CD14-positive monocyte (primary cell): ENCODE measurements around the gene EBF3. TPM values are rescaled to one million over a fixed set of nuclear protein-coding genes. Genes with fewer than 3 reads are reported as not detected.

Experiments
- DNase-seq, 3 donors: peaks; one replicate each; pipeline ENCODE4 v3.0.0-alpha.2; 2011 to 2022
- H2AFZ ChIP-seq: 2 replicates; pipeline ENCODE4 v1.6.0; 2012; ENCODE audit warnings: mild to moderate bottlenecking, low read depth, low read length, inconsistent platforms; ENCODE audit not compliant: insufficient read depth, poor library complexity, severe bottlenecking
- H3K27ac ChIP-seq, 2 donors: 1 replicate in 1 of 2; 2 replicates in 1 of 2; pipeline ENCODE4 v1.5.1; 2012 to 2013; ENCODE audit warnings: low read length in 2 of 2, control low read depth in 1 of 2, inconsistent platforms in 1 of 2, low read depth in 1 of 2, mild to moderate bottlenecking in 1 of 2
- H3K27me3 ChIP-seq, 2 donors: one replicate each; pipeline versions ENCODE4 v1.6.0 to v1.6.1; 2011 to 2013; ENCODE audit warnings: low read length in 2 of 2; ENCODE audit not compliant: control insufficient read depth in 2 of 2, insufficient read depth in 2 of 2
- H3K36me3 ChIP-seq, 2 donors: replicated peaks in 1 of 2; 1 replicate in 1 of 2; 2 replicates in 1 of 2; pipeline versions ENCODE4 v1.5.1 to v1.6.1; 2012 to 2013; ENCODE audit warnings: low read length in 2 of 2, control low read depth in 1 of 2, inconsistent platforms in 1 of 2, mild to moderate bottlenecking in 1 of 2; ENCODE audit not compliant: insufficient read depth in 2 of 2, control insufficient read depth in 1 of 2
- H3K4me1 ChIP-seq, 2 donors: 1 replicate in 1 of 2; 2 replicates in 1 of 2; pipeline versions ENCODE4 v1.5.1 to v1.6.1; 2012 to 2013; ENCODE audit warnings: low read length in 2 of 2, control low read depth in 1 of 2, inconsistent platforms in 1 of 2, mild to moderate bottlenecking in 1 of 2, moderate library complexity in 1 of 2; ENCODE audit not compliant: insufficient read depth in 2 of 2, control insufficient read depth in 1 of 2
- H3K4me2 ChIP-seq: replicated peaks from 2 replicates; pipeline ENCODE3; 2012; ENCODE audit warnings: low read length, moderate library complexity, mild to moderate bottlenecking; ENCODE audit not compliant: poor library complexity, severe bottlenecking; ENCODE audit errors: extremely low read depth
- H3K4me3 ChIP-seq, 3 experiments: fragments of 200-600 bp in 1 of 3; sonication (generic) in 1 of 3; replicated peaks in 1 of 3; 1 replicate in 2 of 3; 2 replicates in 1 of 3; pipeline ENCODE4 v1.5.1; 2011 to 2013; ENCODE audit warnings: low read length in 3 of 3, mild to moderate bottlenecking in 3 of 3, control low read depth in 2 of 3, low read depth in 2 of 3, inconsistent platforms in 1 of 3, moderate library complexity in 1 of 3
- H3K79me2 ChIP-seq: 2 replicates; pipeline ENCODE4 v1.6.0; 2012; ENCODE audit warnings: mild to moderate bottlenecking, control low read depth, inconsistent platforms, low read length, moderate library complexity; ENCODE audit not compliant: insufficient read depth
- H3K9ac ChIP-seq: 2 replicates; pipeline ENCODE4 v1.6.0; 2017; ENCODE audit warnings: low read length, mild to moderate bottlenecking; ENCODE audit not compliant: insufficient read depth, poor library complexity, severe bottlenecking
- H3K9me3 ChIP-seq, 2 donors: replicated peaks in 1 of 2; 1 replicate in 1 of 2; 2 replicates in 1 of 2; pipeline versions ENCODE4 v1.5.1 to v1.6.1; 2012 to 2013; ENCODE audit warnings: low read length in 2 of 2, control low read depth in 1 of 2; ENCODE audit not compliant: control insufficient read depth in 1 of 2, insufficient read depth in 1 of 2
- H4K20me1 ChIP-seq: 2 replicates; pipeline ENCODE4 v1.6.0; 2012; ENCODE audit warnings: mild to moderate bottlenecking, low read length, control low read depth, moderate library complexity; ENCODE audit not compliant: insufficient read depth
- H3K27ac Mint-ChIP-seq, 7 donors: one replicate each; pipeline ENCODE4 v1.8.0; 2020; ENCODE audit warnings: mild to moderate bottlenecking in 7 of 7, mixed read lengths in 7 of 7, moderate library complexity in 6 of 7, inconsistent platforms in 2 of 7
- H3K27me3 Mint-ChIP-seq, 3 donors: one replicate each; pipeline ENCODE4 v1.8.0; 2021 to 2022; ENCODE audit warnings: low read depth in 3 of 3, mild to moderate bottlenecking in 3 of 3, mixed read lengths in 3 of 3, moderate library complexity in 3 of 3, inconsistent platforms in 1 of 3
- H3K36me3 Mint-ChIP-seq, 2 donors: one replicate each; pipeline ENCODE4 v1.8.0; 2020; ENCODE audit warnings: mixed read lengths in 2 of 2, inconsistent platforms in 1 of 2, mild to moderate bottlenecking in 1 of 2
- H3K4me1 Mint-ChIP-seq: one replicate; pipeline ENCODE4 v1.8.0; 2020; ENCODE audit warnings: mild to moderate bottlenecking, mixed read lengths
- H3K4me3 Mint-ChIP-seq, 2 donors: one replicate each; pipeline ENCODE4 v1.8.0; 2020; ENCODE audit warnings: mild to moderate bottlenecking in 2 of 2, mixed read lengths in 2 of 2, moderate library complexity in 1 of 2
- H3K9me3 Mint-ChIP-seq, 7 donors: one replicate each; pipeline ENCODE4 v1.8.0; 2020 to 2022; ENCODE audit warnings: mixed read lengths in 7 of 7, mild to moderate bottlenecking in 6 of 7, moderate library complexity in 6 of 7, inconsistent platforms in 2 of 7
- WGBS: methylation state at CpG from one replicate; pipeline ENCODE4 v1.1.5; 2013; ENCODE audit warnings: missing lambda C conversion rate; ENCODE audit not compliant: insufficient coverage; 5-methylcytosine and 5-hydroxymethylcytosine counted together
- intact Hi-C, 2 donors: fragments of 100-400 bp; cut with micrococcal nuclease; formaldehyde crosslinking; loops; one replicate each; pipeline versions ENCODE4 v1.15.0 to v1.15.1; 2023
- polyA plus RNA-seq, 3 donors: library from polyadenylated mRNA; depleted of rRNA in 1 of 3; unstranded in 2 of 3; stranded (reverse) in 1 of 3; fragments of 300-500 nt in 2 of 3; fragments of >200 nt in 1 of 3; fragmentation: Illumina TruSeq in 2 of 3; gene quantifications; 1 replicate in 2 of 3; 2 replicates in 1 of 3; pipeline ENCODE4 v1.2.3, GENCODE V29; 2012 to 2021
- TF ChIP-seq, protein P1 (sequence below): fragments of 200-600 bp; IDR thresholded peaks from one replicate; pipeline ENCODE4 v1.8.0; 2022; ENCODE audit warnings: antibody characterized with exemption, mild to moderate bottlenecking

Gene EBF3
- polyA plus RNA-seq, 3 donors, result not detected

GRCh38 chr10:129792141-129792540 is 171.9 kb downstream of the EBF3 start:
- Histone ChIP-seq H3K4me3 (no peak overlapping the region), H3K4me2 (no peak overlapping the region), H3K36me3 (no peaks in the 10 kb centered on the region), H3K79me2 (no peaks in the 10 kb centered on the region), H4K20me1 (no peaks in the 10 kb centered on the region), H3K9me3 (peaks cover 8 to 34% of the 10 kb centered on the region in 2 donors), H3K4me1 (no peaks in the 10 kb centered on the region), H2AFZ (no peak overlapping the region), H3K27me3 (no peaks in the 10 kb centered on the region), H3K9ac (no peak overlapping the region), H3K27ac (no peak overlapping the region)
- Mint-ChIP-seq H3K36me3 (no peaks in the 10 kb centered on the region), H3K27ac (no peak overlapping the region), H3K4me3 (no peak overlapping the region), H3K27me3 (peaks cover 0 to 6% (median 4%) of the 10 kb centered on the region in 3 donors), H3K4me1 (no peaks in the 10 kb centered on the region), H3K9me3 (peaks cover 2 to 30% (median 22%) of the 10 kb centered on the region in 7 donors)
- 76% methylated on average over 7 of the region's 7 CpGs for WGBS
- intact Hi-C loops, result no loop called here
- TF ChIP-seq, protein P1, sequence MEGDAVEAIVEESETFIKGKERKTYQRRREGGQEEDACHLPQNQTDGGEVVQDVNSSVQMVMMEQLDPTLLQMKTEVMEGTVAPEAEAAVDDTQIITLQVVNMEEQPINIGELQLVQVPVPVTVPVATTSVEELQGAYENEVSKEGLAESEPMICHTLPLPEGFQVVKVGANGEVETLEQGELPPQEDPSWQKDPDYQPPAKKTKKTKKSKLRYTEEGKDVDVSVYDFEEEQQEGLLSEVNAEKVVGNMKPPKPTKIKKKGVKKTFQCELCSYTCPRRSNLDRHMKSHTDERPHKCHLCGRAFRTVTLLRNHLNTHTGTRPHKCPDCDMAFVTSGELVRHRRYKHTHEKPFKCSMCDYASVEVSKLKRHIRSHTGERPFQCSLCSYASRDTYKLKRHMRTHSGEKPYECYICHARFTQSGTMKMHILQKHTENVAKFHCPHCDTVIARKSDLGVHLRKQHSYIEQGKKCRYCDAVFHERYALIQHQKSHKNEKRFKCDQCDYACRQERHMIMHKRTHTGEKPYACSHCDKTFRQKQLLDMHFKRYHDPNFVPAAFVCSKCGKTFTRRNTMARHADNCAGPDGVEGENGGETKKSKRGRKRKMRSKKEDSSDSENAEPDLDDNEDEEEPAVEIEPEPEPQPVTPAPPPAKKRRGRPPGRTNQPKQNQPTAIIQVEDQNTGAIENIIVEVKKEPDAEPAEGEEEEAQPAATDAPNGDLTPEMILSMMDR, result no peak
- DNase-seq, result no peak

GRCh38 chr10:129790715-129791446 is 173.2 kb downstream of the EBF3 start:
- Histone ChIP-seq H3K27me3 (no peaks in the 10 kb centered on the region), H3K4me3 (no peak overlapping the region), H3K9me3 (peaks cover 8 to 34% of the 10 kb centered on the region in 2 donors), H3K4me2 (no peak overlapping the region), H4K20me1 (no peaks in the 10 kb centered on the region), H3K79me2 (no peaks in the 10 kb centered on the region), H2AFZ (no peak overlapping the region), H3K9ac (no peak overlapping the region), H3K36me3 (no peaks in the 10 kb centered on the region), H3K4me1 (no peaks in the 10 kb centered on the region), H3K27ac (no peak overlapping the region)
- TF ChIP-seq, protein P1, result no peak
- no peak overlapping the region for H3K4me3 Mint-ChIP-seq
- WGBS, result 80% methylated on average over 7 of the region's 17 CpGs
- H3K4me1 Mint-ChIP-seq, result no peaks in the 10 kb centered on the region
- H3K36me3 Mint-ChIP-seq, result no peaks in the 10 kb centered on the region
- peaks cover 0 to 4% (median 1%) of the 10 kb centered on the region in 3 donors for H3K27me3 Mint-ChIP-seq
- no peak overlapping the region for H3K27ac Mint-ChIP-seq
- peaks cover 2 to 31% (median 22%) of the 10 kb centered on the region in 7 donors for H3K9me3 Mint-ChIP-seq
- intact Hi-C loops, result no loop called here
- no peak for DNase-seq
